Peyer's patch (tissue), 4 donors: ENCODE measurements around the gene KRT35. TPM values are rescaled to one million over a fixed set of nuclear protein-coding genes. Genes with fewer than 3 reads are reported as not detected.

Source experiments
- DNase-seq, 3 donors: peaks; one replicate each; pipeline ENCODE4 v3.0.0-alpha.2; 2017 to 2019
- H3K27ac ChIP-seq, 4 donors: fragments of 200-600 bp; sonication (generic); one replicate each; pipeline ENCODE4 v1.5.1; 2016 to 2019
- H3K27me3 ChIP-seq, 2 donors: fragments of 200-600 bp; sonication (generic); one replicate each; pipeline ENCODE4 v1.5.1; 2019
- H3K36me3 ChIP-seq, 3 donors: fragments of 200-600 bp; sonication (generic); one replicate each; pipeline ENCODE4 v1.5.1; 2016 to 2019
- H3K4me1 ChIP-seq, 4 donors: fragments of 200-600 bp; sonication (generic); one replicate each; pipeline ENCODE4 v1.5.1; 2016 to 2019
- H3K4me3 ChIP-seq, 4 donors: fragments of 200-600 bp; sonication (generic); 1 replicate in 3 of 4; 2 replicates in 1 of 4; pipeline ENCODE4 v1.5.1; 2016 to 2019; ENCODE audit warnings: mild to moderate bottlenecking in 1 of 4
- H3K9me3 ChIP-seq, 4 donors: fragments of 200-600 bp; sonication (generic); one replicate each; pipeline ENCODE4 v1.5.1; 2016 to 2019; ENCODE audit warnings: mild to moderate bottlenecking in 1 of 4
- CTCF ChIP-seq, 6 experiments: fragments of 450-650 bp in 4 of 6; fragments of 200-600 bp in 2 of 6; sonication (generic) in 1 of 6; IDR thresholded peaks; one replicate each; pipeline ENCODE4 v1.5.1; 2017 to 2019; ENCODE audit warnings: antibody characterized with exemption in 6 of 6, mild to moderate bottlenecking in 3 of 6, moderate library complexity in 1 of 6
- POLR2A ChIP-seq, 2 donors: fragments of 450-650 bp; IDR thresholded peaks; one replicate each; pipeline ENCODE4 v1.5.1; 2017; ENCODE audit warnings: antibody characterized with exemption in 2 of 2, mild to moderate bottlenecking in 2 of 2, moderate library complexity in 2 of 2
- total RNA-seq, 4 donors: library from RNA; depleted of rRNA; stranded (reverse); fragments of >200 nt; gene quantifications; one replicate each; pipeline ENCODE4 v1.1.0, GENCODE V29; 2016

KRT35 gene
- total RNA-seq, 4 donors from 2014 or later, result not detected

- Histone ChIP-seq H3K4me1 (no peaks in the 10 kb centered on the region), H3K9me3 (no peaks in the 10 kb centered on the region), H3K27me3 (no peaks in the 10 kb centered on the region), H3K36me3 (no peaks in the 10 kb centered on the region), H3K4me3 (no peak overlapping the region), H3K27ac (no peak overlapping the region)
- TF ChIP-seq POLR2A (IDR thresholded peaks at IDR 0.05), result no peak
- TF ChIP-seq CTCF (IDR thresholded peaks at IDR 0.05), result no peak
- DNase-seq, result no peak
Measured at GRCh38 chr17:41467561-41467960, 13.4 kb downstream of the KRT35 start.

- no peak for DNase-seq
- Histone ChIP-seq H3K36me3 (no peaks in the 10 kb centered on the region), H3K9me3 (no peaks in the 10 kb centered on the region), H3K27ac (no peak within 1 kb of the TSS), H3K4me1 (no peaks in the 10 kb centered on the region), H3K4me3 (no peak within 1 kb of the TSS), H3K27me3 (no peaks in the 10 kb centered on the region)
- no peak for TF ChIP-seq CTCF (IDR thresholded peaks at IDR 0.05)
- TF ChIP-seq POLR2A (IDR thresholded peaks at IDR 0.05), result no peak
Measured at GRCh38 chr17:41466988-41467387, 14.0 kb downstream of the KRT35 start, which contains the start of gene KRT32. KRT32 (minus strand) TSS chr17:41467386; CDS start chr17:41467325, 61 bp downstream.

- Histone ChIP-seq H3K27me3 (no peaks in the 10 kb centered on the region), H3K27ac (no peak overlapping the region), H3K9me3 (no peaks in the 10 kb centered on the region), H3K4me3 (no peak overlapping the region), H3K36me3 (no peaks in the 10 kb centered on the region), H3K4me1 (no peaks in the 10 kb centered on the region)
- no peak for DNase-seq
- TF ChIP-seq CTCF (IDR thresholded peaks at IDR 0.05) (no peak), POLR2A (IDR thresholded peaks at IDR 0.05) (no peak)
Measured at GRCh38 chr17:41464682-41465081, 16.3 kb downstream of the KRT35 start.

GRCh38 chr17:41464173-41464572 is 16.8 kb downstream of the KRT35 start:
- H3K36me3 ChIP-seq, result no peaks in the 10 kb centered on the region
- H3K9me3 ChIP-seq, result no peaks in the 10 kb centered on the region
- no peak overlapping the region for H3K4me3 ChIP-seq
- H3K27me3 ChIP-seq, result no peaks in the 10 kb centered on the region
- no peak overlapping the region for H3K27ac ChIP-seq
- no peaks in the 10 kb centered on the region for H3K4me1 ChIP-seq
- DNase-seq, result no peak
- TF ChIP-seq POLR2A (IDR thresholded peaks at IDR 0.05) (no peak), CTCF (IDR thresholded peaks at IDR 0.05) (no peak)

- DNase-seq, result no peak
- Histone ChIP-seq H3K4me3 (no peak overlapping the region), H3K36me3 (no peaks in the 10 kb centered on the region), H3K4me1 (no peaks in the 10 kb centered on the region), H3K27ac (no peak overlapping the region), H3K9me3 (no peaks in the 10 kb centered on the region), H3K27me3 (no peaks in the 10 kb centered on the region)
- no peak for TF ChIP-seq POLR2A (IDR thresholded peaks at IDR 0.05)
- TF ChIP-seq CTCF (IDR thresholded peaks at IDR 0.05), result no peak
Measured at GRCh38 chr17:41463746-41464145, 17.2 kb downstream of the KRT35 start.

- no peak for TF ChIP-seq CTCF (IDR thresholded peaks at IDR 0.05)
- TF ChIP-seq POLR2A (IDR thresholded peaks at IDR 0.05), result no peak
- H3K4me1 ChIP-seq, result no peaks in the 10 kb centered on the region
- H3K4me3 ChIP-seq, result no peak overlapping the region
- H3K9me3 ChIP-seq, result no peaks in the 10 kb centered on the region
- no peaks in the 10 kb centered on the region for H3K36me3 ChIP-seq
- no peak overlapping the region for H3K27ac ChIP-seq
- no peak for DNase-seq
- no peaks in the 10 kb centered on the region for H3K27me3 ChIP-seq
Measured at GRCh38 chr17:41462705-41463104, 18.2 kb downstream of the KRT35 start.
